Measurements from ENCODE around the gene ADAP1.

DNA sequence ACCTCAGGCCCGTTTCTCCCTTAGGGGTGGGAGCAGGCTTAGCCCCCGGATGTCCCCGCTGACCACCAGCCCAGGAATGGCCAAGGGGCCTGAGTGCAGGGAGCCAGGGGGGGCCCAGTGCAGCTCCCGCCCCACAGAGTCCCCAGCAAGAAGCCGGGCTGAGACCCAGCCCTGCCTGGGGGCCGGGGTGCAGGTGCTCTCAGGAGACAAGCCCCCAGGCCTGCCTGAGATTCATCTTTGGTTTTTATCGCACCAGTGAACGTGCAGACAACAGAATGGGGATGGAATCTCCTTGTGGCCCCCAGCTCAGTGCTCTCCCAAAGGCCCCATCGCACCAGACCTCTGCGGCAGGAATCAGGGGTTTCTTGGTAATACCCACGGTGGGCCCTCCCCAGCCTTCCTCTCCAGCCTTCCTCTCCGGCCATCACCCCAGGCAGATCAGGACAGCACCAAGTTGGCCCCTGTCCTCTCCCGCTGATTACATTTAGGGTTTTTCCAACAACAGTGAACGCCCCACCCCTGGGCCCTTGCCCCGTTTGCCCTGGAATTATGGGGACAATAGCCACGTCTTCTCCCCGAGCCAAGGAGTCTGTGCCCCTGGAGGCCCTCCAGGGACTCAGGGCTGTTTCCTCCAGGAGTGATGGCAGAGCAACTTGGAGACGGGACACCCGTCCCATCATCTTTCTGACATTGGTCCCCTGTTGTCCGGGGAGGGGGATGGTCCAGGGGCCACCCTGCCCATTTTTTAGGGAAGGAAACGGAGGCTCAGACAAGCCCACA is 22.4 kb downstream of the ADAP1 start:
- TF ChIP-seq, protein P1, sequence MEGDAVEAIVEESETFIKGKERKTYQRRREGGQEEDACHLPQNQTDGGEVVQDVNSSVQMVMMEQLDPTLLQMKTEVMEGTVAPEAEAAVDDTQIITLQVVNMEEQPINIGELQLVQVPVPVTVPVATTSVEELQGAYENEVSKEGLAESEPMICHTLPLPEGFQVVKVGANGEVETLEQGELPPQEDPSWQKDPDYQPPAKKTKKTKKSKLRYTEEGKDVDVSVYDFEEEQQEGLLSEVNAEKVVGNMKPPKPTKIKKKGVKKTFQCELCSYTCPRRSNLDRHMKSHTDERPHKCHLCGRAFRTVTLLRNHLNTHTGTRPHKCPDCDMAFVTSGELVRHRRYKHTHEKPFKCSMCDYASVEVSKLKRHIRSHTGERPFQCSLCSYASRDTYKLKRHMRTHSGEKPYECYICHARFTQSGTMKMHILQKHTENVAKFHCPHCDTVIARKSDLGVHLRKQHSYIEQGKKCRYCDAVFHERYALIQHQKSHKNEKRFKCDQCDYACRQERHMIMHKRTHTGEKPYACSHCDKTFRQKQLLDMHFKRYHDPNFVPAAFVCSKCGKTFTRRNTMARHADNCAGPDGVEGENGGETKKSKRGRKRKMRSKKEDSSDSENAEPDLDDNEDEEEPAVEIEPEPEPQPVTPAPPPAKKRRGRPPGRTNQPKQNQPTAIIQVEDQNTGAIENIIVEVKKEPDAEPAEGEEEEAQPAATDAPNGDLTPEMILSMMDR (IDR thresholded peaks at IDR 0.05) = no peak
- no peak for TF ChIP-seq POLR2A (IDR thresholded peaks at IDR 0.05)
